Right cardiac atrium (tissue), 5 donors: ENCODE measurements around the gene SIGLEC8. TPM values are rescaled to one million over a fixed set of nuclear protein-coding genes. Genes with fewer than 3 reads are reported as not detected.
"Not testable (repeated sequence)": the region's sequence is repeated elsewhere in the genome, so short reads cannot be mapped to it uniquely, and the experiment has no call there.

Experiments
- ATAC-seq, 2 donors: fragments of 200-7000 bp; cut with Tn5 transposase; one replicate each; pipeline versions ENCODE4 v1.8.0 to v1.9.1; 2020; ENCODE audit warnings: moderate library complexity in 2 of 2, mild to moderate bottlenecking in 1 of 2
- DNase-seq, 3 donors: peaks; one replicate each; pipeline ENCODE4 v3.0.0-alpha.2; 2020
- H3K27ac ChIP-seq: one replicate; pipeline ENCODE4 v1.5.1; 2013; ENCODE audit warnings: mild to moderate bottlenecking, low read length, control low read depth, moderate library complexity
- H3K27me3 ChIP-seq: one replicate; pipeline ENCODE4 v1.6.1; 2013; ENCODE audit not compliant: control insufficient read depth, insufficient read depth
- H3K4me1 ChIP-seq: one replicate; pipeline ENCODE4 v1.6.1; 2013; ENCODE audit warnings: low read length; ENCODE audit not compliant: control insufficient read depth, insufficient read depth
- H3K4me3 ChIP-seq: one replicate; pipeline ENCODE4 v1.5.1; 2013; ENCODE audit warnings: low read length, control low read depth
- H3K9me3 ChIP-seq: one replicate; pipeline ENCODE4 v1.6.1; 2013; ENCODE audit warnings: low read length; ENCODE audit not compliant: control insufficient read depth
- WGBS: extraction: QIAGEN DNeasy Blood & Tissue Kit; methylation state at CpG from one replicate; pipeline ENCODE4 v1.1.7; 2013; 5-methylcytosine and 5-hydroxymethylcytosine counted together
- intact Hi-C, 4 donors: fragments of 100-400 bp; cut with DNase I; formaldehyde crosslinking; loops; one replicate each; pipeline versions ENCODE4 v1.11.0 to v1.14.0; 2022 to 2023
- polyA plus RNA-seq: library from polyadenylated mRNA; stranded (reverse); fragments of 200-250 nt; gene quantifications from one replicate; pipeline ENCODE4 v1.2.3, GENCODE V29; 2013
- total RNA-seq, 4 donors: library from RNA; stranded (reverse); fragmentation: NEBNext Ultra II Directional; extraction: Animal tissue kit (Norgen Biotek cat#: 25700); gene quantifications; one replicate each; pipeline ENCODE4 v1.2.1, GENCODE V29; 2021
- donor health status: healthy with polysubstance abuse.
- donor health status: DM: no; HTN: yes; CAD: no.
- donor health status: DM: no; HTN: no; CAD: no.
- donor health status: DM: no; HTN: yes; CAD: no; lungs with severe emphysema.
- donor health status: DM: yes; HTN: yes; CAD: no.

Gene SIGLEC8
- total and polyA plus RNA-seq, 5 donors: not detected

DNA sequence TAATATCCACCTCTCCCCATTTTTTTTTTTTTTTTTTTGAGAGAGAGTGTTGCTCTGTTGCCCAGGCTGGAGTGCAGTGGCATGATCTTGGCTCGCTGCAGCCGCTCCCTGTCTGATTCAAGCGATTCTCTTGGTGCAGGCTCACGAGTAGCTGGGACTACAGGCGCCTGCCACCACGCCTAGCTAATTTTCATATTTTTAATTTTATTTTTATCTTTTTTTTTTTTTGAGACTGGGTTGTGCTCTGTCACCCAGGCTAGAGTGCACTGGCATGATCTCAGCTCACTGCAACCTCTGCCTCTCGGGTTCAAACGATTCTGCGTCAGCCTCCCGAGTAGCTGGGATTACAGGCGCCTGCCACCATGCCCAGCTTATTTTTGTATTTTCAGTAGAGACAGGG lies 37.7 kb downstream of the SIGLEC8 start:
- H3K27me3 ChIP-seq, intact Hi-C loops, H3K4me3 ChIP-seq, H3K27ac ChIP-seq, ATAC-seq, H3K9me3 ChIP-seq, H3K4me1 ChIP-seq, DNase-seq: not testable (repeated sequence)
- WGBS: 86% methylated on average over 11 of the region's 11 CpGs

DNA sequence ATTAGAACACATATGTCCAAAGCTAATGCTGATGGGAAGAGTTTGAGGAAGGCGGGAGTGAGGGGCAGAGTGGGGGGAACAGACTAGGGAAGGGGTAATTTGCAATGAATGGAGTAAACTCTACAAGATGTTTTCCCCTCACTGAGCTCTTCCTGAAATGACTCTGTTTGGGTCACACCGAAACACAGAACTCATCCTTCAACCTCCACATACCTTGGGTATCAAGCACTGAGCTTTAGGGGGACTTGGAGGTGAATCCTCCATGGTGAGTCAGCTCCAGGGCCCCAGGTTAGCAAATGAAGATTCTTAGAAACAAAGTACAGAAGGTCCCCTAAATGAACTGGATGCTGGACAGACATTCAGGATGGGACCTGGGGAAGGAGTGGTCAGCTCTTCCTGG lies 39.5 kb downstream of the SIGLEC8 start:
- H3K27ac ChIP-seq: no peak overlapping the region

DNA sequence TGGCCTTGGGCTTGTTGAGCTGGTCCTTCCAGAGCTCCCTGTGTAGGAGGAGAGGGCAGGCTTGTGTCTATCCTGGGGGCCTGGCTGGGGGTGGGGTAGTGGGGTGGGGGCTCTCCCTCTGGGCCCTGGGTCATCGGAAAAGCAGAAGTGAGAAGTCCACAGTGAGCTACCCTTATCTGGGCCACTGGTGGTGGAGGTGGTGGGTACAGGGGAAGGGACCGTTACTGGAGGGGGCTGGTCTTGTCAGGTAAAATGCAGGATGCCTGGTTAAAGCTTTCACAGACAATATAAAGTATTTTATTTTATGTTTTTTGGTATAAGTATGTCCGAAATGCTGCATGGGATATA lies 40.5 kb downstream of the SIGLEC8 start:
- peak in 1 of 2 donors; percentile 37 for ATAC-seq
- intact Hi-C loops: no loop called here
- H3K9me3 ChIP-seq: no peaks in the 10 kb centered on the region
- no peaks in the 10 kb centered on the region for H3K4me1 ChIP-seq
- H3K27ac ChIP-seq: no peak overlapping the region
- no peak for DNase-seq
- H3K4me3 ChIP-seq: no peak overlapping the region
- no peaks in the 10 kb centered on the region for H3K27me3 ChIP-seq
- 67% methylated on average over 3 of the region's 3 CpGs for WGBS

More for the DNA sequence above, 39.5 kb downstream of the SIGLEC8 start:
- 87% methylated on average over 2 of the region's 2 CpGs for WGBS
- no peak for DNase-seq
- Histone ChIP-seq H3K27me3 (no peaks in the 10 kb centered on the region), H3K4me3 (no peak overlapping the region), H3K9me3 (no peaks in the 10 kb centered on the region), H3K4me1 (no peaks in the 10 kb centered on the region)
- no peak for ATAC-seq
- intact Hi-C loops: no loop called here

DNA sequence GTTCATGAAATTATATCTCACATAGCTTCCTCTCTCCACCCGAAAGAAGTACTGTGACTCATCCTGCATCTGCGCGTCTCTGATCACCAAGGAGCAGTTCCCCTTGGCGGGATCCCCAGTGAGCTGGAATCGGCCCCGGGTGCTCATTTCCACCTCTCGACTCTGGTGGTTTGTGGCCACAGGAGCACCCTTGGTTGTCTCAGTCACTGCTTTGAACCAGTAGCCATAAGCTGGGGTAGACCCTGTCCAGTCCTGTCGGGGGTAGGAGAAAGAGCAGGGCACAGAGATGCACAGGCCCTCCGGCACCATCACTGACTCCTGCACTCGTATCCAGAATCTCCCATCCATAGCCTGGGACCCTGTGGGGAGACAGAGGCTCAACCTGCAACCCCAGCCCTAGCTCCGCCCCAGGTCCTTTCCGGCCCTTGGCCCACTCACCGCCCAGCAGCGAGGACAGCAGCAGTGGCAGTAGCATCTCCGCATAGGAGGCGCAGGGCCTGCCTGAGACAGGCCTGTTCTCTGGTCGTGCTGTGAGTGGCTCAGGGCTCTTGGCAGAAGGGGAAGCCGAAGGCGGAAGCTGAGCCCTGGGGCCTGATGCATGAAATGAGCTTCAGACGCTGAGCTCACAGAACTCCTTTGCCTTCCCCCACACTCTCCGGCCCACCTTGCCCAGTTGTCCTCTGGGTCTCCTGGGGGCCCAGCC lies 41.0 kb downstream of the SIGLEC8 start, which contains the start of gene SIGLEC10:
Gene SIGLEC10, minus strand, starts transcription at position 536 of the 703 bp plus-strand sequence. Its CDS starts 61 bp downstream, at position 475.
- DNase-seq: peak; percentile 45 to 80 (median 72)
- H3K27me3 ChIP-seq: no peaks in the 10 kb centered on the region
- 52% methylated on average over 21 of the region's 21 CpGs for WGBS
- ATAC-seq: peak; percentile 39 to 59
- intact Hi-C loops: no loop called here
- H3K9me3 ChIP-seq: no peaks in the 10 kb centered on the region
- H3K4me1 ChIP-seq: no peaks in the 10 kb centered on the region
- H3K27ac ChIP-seq: no peak within 1 kb of the TSS
- H3K4me3 ChIP-seq: no peak within 1 kb of the TSS

DNA sequence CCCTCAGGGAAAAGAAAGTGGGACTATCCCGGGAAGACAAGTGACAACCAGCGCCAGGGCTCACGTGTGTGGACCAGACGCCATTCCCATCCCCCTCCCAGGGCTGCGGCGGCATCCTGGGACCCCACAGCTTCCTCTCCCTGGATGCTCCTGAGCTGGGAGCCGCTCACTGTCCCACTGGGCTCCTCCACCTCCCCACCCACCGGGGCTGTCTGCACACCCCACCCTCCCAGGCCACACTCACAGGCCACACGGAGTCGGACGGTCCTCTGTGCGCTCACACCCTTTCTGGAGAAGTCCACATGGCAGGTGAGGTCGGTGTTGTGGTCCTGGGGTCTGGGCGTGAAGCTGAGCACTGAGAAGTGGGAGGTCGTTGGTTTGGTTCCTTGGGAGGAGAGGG lies 41.8 kb downstream of the SIGLEC8 start:
- DNase-seq, H3K4me3 ChIP-seq, H3K27me3 ChIP-seq, H3K27ac ChIP-seq, H3K4me1 ChIP-seq, ATAC-seq, intact Hi-C loops, H3K9me3 ChIP-seq: not testable (repeated sequence)
- 74% methylated on average over 15 of the region's 15 CpGs for WGBS

DNA sequence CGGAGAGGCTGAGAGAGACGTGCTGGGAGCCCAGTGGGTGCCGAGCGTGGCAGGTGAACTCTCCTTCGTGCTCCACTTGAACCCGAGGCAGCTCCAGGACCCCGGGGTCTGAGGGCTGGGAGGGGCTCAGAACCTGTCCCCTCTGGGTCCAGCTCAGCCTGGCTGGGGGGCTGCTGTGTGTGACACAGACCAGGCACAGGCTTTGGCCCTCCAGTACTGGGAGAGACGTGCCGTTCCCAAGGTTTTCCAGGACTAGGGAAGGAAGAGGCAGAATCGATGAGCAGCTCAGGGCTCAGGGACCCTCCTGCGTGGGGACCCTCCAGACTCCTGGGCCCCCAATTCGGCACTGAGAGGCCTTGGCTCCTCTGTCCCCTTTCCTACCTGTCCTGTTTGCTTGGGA lies 43.1 kb downstream of the SIGLEC8 start:
- WGBS: 83% methylated on average over 12 of the region's 12 CpGs
- Histone ChIP-seq H3K27ac (no peak overlapping the region), H3K27me3 (no peaks in the 10 kb centered on the region), H3K4me1 (no peaks in the 10 kb centered on the region), H3K9me3 (no peaks in the 10 kb centered on the region), H3K4me3 (no peak overlapping the region)
- no peak for ATAC-seq
- intact Hi-C loops: no loop called here
- DNase-seq: no peak

DNA sequence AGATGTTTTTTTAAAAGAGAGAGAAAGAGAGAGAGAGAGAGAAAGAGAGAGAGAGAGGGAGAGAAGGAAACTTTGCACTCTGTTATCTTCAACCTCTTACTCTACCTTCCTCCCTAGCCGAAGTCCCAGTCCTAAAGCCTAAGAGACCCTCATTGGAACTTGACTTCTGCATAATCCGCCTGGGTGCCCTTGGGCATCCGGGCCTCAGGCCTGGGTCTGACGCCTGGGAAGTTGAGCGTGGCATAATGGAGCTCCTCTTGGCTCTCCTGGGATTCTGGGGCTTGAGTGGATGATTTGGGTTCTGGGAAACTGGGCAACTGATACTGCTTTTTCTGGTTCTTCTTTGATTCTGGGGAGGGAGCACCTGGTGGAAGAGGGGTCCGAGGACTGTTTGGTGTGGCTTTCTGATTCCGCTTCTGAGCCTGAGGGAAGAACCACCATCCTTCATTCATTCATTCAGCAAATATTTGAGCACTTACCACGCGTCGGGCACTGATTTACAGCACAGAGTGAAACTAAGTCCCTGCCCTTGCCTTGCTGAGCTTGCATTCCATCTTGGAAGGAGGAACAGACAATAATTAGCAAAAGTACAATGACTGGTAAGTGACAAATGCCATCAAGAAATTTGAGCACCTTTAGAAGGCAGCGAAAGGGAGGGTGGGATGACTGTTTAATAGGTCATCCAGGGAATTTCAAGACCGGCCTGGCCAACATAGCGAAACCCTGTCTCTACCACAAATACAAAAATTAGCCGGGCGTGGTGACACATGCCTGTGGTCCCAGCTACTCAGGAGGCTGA lies 47.1 kb downstream of the SIGLEC8 start:
- H3K4me3 ChIP-seq: no peak overlapping the region
- intact Hi-C loops: no loop called here
- H3K9me3 ChIP-seq: no peaks in the 10 kb centered on the region
- no peak for ATAC-seq
- H3K27me3 ChIP-seq: no peaks in the 10 kb centered on the region
- no peak for DNase-seq
- no peak overlapping the region for H3K27ac ChIP-seq
- 91% methylated on average over 15 of the region's 15 CpGs for whole genome bisulfite sequencing
- no peaks in the 10 kb centered on the region for H3K4me1 ChIP-seq

DNA sequence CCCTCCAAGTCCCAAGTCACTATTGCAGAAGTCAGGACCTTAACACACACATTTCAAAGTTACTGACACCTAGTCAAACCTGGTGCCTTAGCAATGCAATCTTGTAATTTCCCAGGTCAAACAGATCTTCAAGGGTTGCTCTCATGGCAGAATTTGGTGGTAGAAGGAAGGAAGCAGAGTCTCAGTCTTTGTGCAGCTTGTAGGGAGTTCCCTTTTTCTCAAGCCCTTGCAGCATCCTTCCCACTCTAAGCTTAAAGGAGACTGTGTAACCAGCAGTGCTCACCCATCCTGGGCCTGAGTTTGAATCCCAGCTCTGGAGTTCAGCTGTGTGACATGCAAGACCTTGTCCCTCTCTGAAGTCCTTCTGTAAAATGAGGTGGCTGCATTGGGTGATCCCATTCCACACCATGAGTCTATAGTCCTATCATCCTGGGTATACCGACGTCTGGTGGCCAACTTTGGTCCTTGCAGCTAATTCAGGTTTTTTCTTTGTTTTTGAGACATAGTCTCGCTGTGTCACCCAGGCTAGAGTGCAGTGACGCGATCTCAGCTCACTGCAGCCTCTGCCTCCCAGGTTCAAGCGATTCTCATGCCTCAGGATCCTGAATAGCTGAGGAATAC lies 50.6 kb downstream of the SIGLEC8 start:
- DNase-seq: no peak
- H3K4me3 ChIP-seq: no peak overlapping the region
- WGBS: 54% methylated on average over 6 of the region's 6 CpGs
- no peaks in the 10 kb centered on the region for H3K4me1 ChIP-seq
- intact Hi-C loops: no loop called here
- H3K27me3 ChIP-seq: no peaks in the 10 kb centered on the region
- no peak overlapping the region for H3K27ac ChIP-seq
- no peaks in the 10 kb centered on the region for H3K9me3 ChIP-seq
- ATAC-seq: peak in 1 of 2 donors; percentile 63

DNA sequence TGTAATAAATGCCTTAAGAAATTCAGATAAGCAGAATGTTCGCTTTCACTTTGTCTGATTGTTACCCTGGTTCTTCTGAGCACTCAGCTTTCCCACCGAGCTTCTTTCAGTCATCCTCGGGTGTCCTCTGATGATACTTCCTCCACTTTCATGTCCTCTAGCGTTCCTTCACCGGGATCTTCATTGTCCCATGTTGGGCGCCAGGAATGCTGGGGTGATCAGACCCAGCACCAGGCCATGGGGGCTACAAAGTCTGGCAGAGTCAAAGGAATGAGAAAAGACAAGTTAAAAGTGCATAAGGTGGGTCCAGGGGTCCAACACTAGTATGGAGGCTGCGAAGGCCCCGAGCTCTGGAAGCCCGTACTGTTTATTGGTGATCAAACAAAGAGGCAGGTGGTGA lies 56.1 kb downstream of the SIGLEC8 start:
- no peaks in the 10 kb centered on the region for H3K4me1 ChIP-seq
- H3K9me3 ChIP-seq: no peaks in the 10 kb centered on the region
- ATAC-seq (no peak), DNase-seq (no peak)
- H3K4me3 ChIP-seq: no peak overlapping the region
- intact Hi-C loops: no loop called here
- H3K27ac ChIP-seq: no peak overlapping the region
- H3K27me3 ChIP-seq: no peaks in the 10 kb centered on the region
- 95% methylated on average over 9 of the region's 9 CpGs for WGBS
